NCI-H82 treated with DMSO at 0.1 percent for 48 hours (cell line): Measurements from ENCODE around the gene ELP1.
"Not testable (repeated sequence)": the region's sequence is repeated elsewhere in the genome, so short reads cannot be mapped to it uniquely, and the experiment has no call there.

Experiments used
- DNase-seq: peaks from one replicate; lab custom pipeline; 2025; ENCODE audit not compliant: unreplicated experiment; lab: John Stamatoyannopoulos, UW

ELP1 gene

GRCh38 chr9:108854641-108855528 lies 79.0 kb downstream of the ELP1 start:
- DNase-seq: no peak

- DNase-seq: no peak
Measured at GRCh38 chr9:108854094-108854493, 79.8 kb downstream of the ELP1 start.

- no peak for DNase-seq
Measured at GRCh38 chr9:108852079-108852478, 81.8 kb downstream of the ELP1 start.

- DNase-seq: no peak
Measured at GRCh38 chr9:108851138-108851537, 82.8 kb downstream of the ELP1 start.

GRCh38 chr9:108850293-108850897 lies 83.5 kb downstream of the ELP1 start:
- DNase-seq: no peak

- not testable (repeated sequence) for DNase-seq
Measured at GRCh38 chr9:108848296-108848695, 85.6 kb downstream of the ELP1 start.

- no peak for DNase-seq
Measured at GRCh38 chr9:108845947-108846346, 88.0 kb downstream of the ELP1 start.

GRCh38 chr9:108845507-108845906 lies 88.4 kb downstream of the ELP1 start:
- DNase-seq: no peak

GRCh38 chr9:108844856-108845255 lies 89.1 kb downstream of the ELP1 start:
- DNase-seq: peak; percentile 78

- peak; percentile 80 for DNase-seq
Measured at GRCh38 chr9:108844391-108844790, 89.5 kb downstream of the ELP1 start.

- DNase-seq: no peak
Measured at GRCh38 chr9:108842610-108843295, 91.2 kb downstream of the ELP1 start.

GRCh38 chr9:108839561-108839960 lies 94.4 kb downstream of the ELP1 start:
- not testable (repeated sequence) for DNase-seq

- no peak for DNase-seq
Measured at GRCh38 chr9:108838017-108838416, 95.9 kb downstream of the ELP1 start.

- peak; percentile 25 for DNase-seq
Measured at GRCh38 chr9:108837530-108837929, 96.4 kb downstream of the ELP1 start.

GRCh38 chr9:108836781-108837180 lies 97.1 kb downstream of the ELP1 start:
- peak; percentile 40 for DNase-seq

GRCh38 chr9:108836319-108836718 lies 97.6 kb downstream of the ELP1 start:
- no peak for DNase-seq

- no peak for DNase-seq
Measured at GRCh38 chr9:108835831-108836230, 98.1 kb downstream of the ELP1 start.

- DNase-seq: no peak
Measured at GRCh38 chr9:108834959-108835665, 98.8 kb downstream of the ELP1 start.

GRCh38 chr9:108832179-108832500 lies 101.8 kb downstream of the ELP1 start:
- no peak for DNase-seq

GRCh38 chr9:108831496-108832178 lies 102.3 kb downstream of the ELP1 start:
- DNase-seq: no peak

- DNase-seq: no peak
Measured at GRCh38 chr9:108830272-108830671, 103.7 kb downstream of the ELP1 start.
